Measurements from ENCODE around the gene SHC3.

- TF ChIP-seq CTCF (IDR thresholded peaks at IDR 0.05; ENCODE audit: low read depth, low read length) (no peak), POLR2A (IDR thresholded peaks at IDR 0.05; ENCODE audit: extremely low read depth, insufficient read length) (no peak)
Measured at GRCh38 chr9:89120704-89121103, 57.9 kb downstream of the SHC3 start.

All from NB4 (cell line).